K562 (cell line): Measurements from ENCODE around the gene ACVR2B. TPM values are rescaled to one million over a fixed set of nuclear protein-coding genes. Genes with fewer than 3 reads are reported as not detected.

Experiments used
- ASH1L ChIP-seq: fragments of 450-650 bp; IDR thresholded peaks from 2 replicates; pipeline ENCODE4 v1.6.1; 2018; ENCODE audit warnings: borderline replicate concordance, mild to moderate bottlenecking, low read depth; ENCODE audit not compliant: partially characterized antibody
- CEBPG ChIP-seq, 3 experiments: fragments of 200-800 bp in 1 of 3; sonication (Bioruptor generic) in 1 of 3; sonication (generic) in 1 of 3; formaldehyde crosslinking in 1 of 3; IDR thresholded peaks in 2 of 3; conservative IDR thresholded peaks in 1 of 3; 2 replicates each; pipeline versions ENCODE4 v1.6.1 to v1.8.0; 2016 to 2022; ENCODE audit warnings: missing compliant biosample characterization in 2 of 3, missing genetic modification characterization in 2 of 3, mild to moderate bottlenecking in 1 of 3, missing genetic modification reagents in 1 of 3
- CHCHD3 ChIP-seq: fragments of 250-450 bp; sonication (Bioruptor Pico); IDR thresholded peaks from 2 replicates; pipeline ENCODE4 v2.1.2; 2022; ENCODE audit warnings: mild to moderate bottlenecking
- REST ChIP-seq, 2 experiments: fragments of 450-650 bp; formaldehyde crosslinking in 1 of 2; IDR thresholded peaks; 2 replicates each; pipeline versions ENCODE4 v1.4.0 to v1.6.1; 2014 to 2020; ENCODE audit warnings: mild to moderate bottlenecking in 2 of 2, borderline replicate concordance in 1 of 2, low read depth in 1 of 2
- ZFPM2 ChIP-seq: fragments of 250-450 bp; sonication (Bioruptor Pico); IDR thresholded peaks from 2 replicates; pipeline ENCODE4 v1.5.1; 2022; ENCODE audit warnings: mild to moderate bottlenecking
- ZNF165 ChIP-seq: fragments of 250-450 bp; sonication (Bioruptor Pico); IDR thresholded peaks from 2 replicates; pipeline ENCODE4 v1.4.0; 2020; ENCODE audit warnings: borderline replicate concordance
- ZNF655 ChIP-seq: fragments of 250-450 bp; sonication (Bioruptor Pico); IDR thresholded peaks from 2 replicates; pipeline ENCODE4 v1.5.0; 2021
- polyA plus RNA-seq, 8 experiments: library from polyadenylated mRNA; depleted of rRNA in 4 of 8; stranded (reverse) in 5 of 8; unstranded in 3 of 8; fragments of >200 nt; fragmentation: Nextera tagmentation in 2 of 8; fragmentation: Illumina TruSeq in 1 of 8; extraction: Ambion mirVana in 2 of 8; extraction: Trizol in 1 of 8; gene quantifications; 2 replicates each; pipeline versions ENCODE4 v1.2.1 to v1.2.3, GENCODE V29; 2011 to 2014; ENCODE audit warnings: inconsistent platforms in 1 of 8, missing spikeins in 1 of 8
- total RNA-seq, 7 experiments: library from RNA; depleted of rRNA in 6 of 7; stranded (reverse); fragments of >200 nt in 6 of 7; fragmentation: Illumina TruSeq in 2 of 7; extraction: Trizol in 2 of 7; gene quantifications; 2 replicates each; pipeline versions ENCODE4 v1.2.1 to v1.2.3, GENCODE V29; 2011 to 2021; ENCODE audit warnings: low replicate concordance in 1 of 7

The ACVR2B gene
- total and polyA plus RNA-seq, 9 of the 15 experiments (the other 6 are each of a cell fraction or from before 2014, with no cell fraction given), result 1.8 to 23.7 (median 7.1) TPM

GRCh38 chr3:38458796-38459498 is 5.3 kb downstream of the ACVR2B start (continued):
- no peak for TF ChIP-seq REST (IDR thresholded peaks at IDR 0.05; ENCODE audit: borderline replicate concordance)
- TF ChIP-seq REST (CRISPR knock-in tag; IDR thresholded peaks at IDR 0.05; ENCODE audit: low read depth), result no peak
- no peak for TF ChIP-seq CHCHD3
- no peak for TF ChIP-seq ZFPM2 (CRISPR knock-in tag)
- no peak for TF ChIP-seq ZNF165 (CRISPR knock-in tag)
- no peak for TF ChIP-seq ZNF655
- no peak for TF ChIP-seq CEBPG (CRISPR knock-in tag; IDR thresholded peaks at IDR 0.05)
- TF ChIP-seq CEBPG (tag; conservative IDR thresholded peaks at IDR 0.05 in 1 of 2, IDR thresholded peaks at IDR 0.05 in 1 of 2), result no peak
- no peak for TF ChIP-seq ASH1L
